HepG2 (cell line): ENCODE results near the gene FITM1. TPM values are rescaled to one million over a fixed set of nuclear protein-coding genes. Genes with fewer than 3 reads are reported as not detected.
A peak's percentile ranks its signal among the peaks of the same experiment; 100 is the strongest.

ENCODE experiments used
- CBX2 ChIP-seq, 2 experiments: fragments of 200-600 bp in 1 of 2; sonication (generic); formaldehyde crosslinking in 1 of 2; IDR thresholded peaks; 2 replicates each; pipeline versions ENCODE4 v1.7.0 to v1.8.1; 2018 to 2022; ENCODE audit warnings: low read depth in 2 of 2, low read length in 1 of 2, mild to moderate bottlenecking in 1 of 2, missing genetic modification reagents in 1 of 2
- CENPX ChIP-seq: sonication (generic); formaldehyde crosslinking; IDR thresholded peaks from 2 replicates; pipeline ENCODE4 v1.9.0; 2021; ENCODE audit warnings: mild to moderate bottlenecking, missing genetic modification reagents, moderate library complexity
- DPF2 ChIP-seq: sonication (generic); formaldehyde crosslinking; IDR thresholded peaks from 2 replicates; pipeline ENCODE4 v1.4.0; 2020; ENCODE audit warnings: mild to moderate bottlenecking, low read depth, missing genetic modification reagents, borderline replicate concordance
- RARG ChIP-seq: sonication (generic); formaldehyde crosslinking; IDR thresholded peaks from 2 replicates; pipeline ENCODE4 v1.4.0; 2020; ENCODE audit warnings: low read depth, mild to moderate bottlenecking, missing genetic modification reagents
- SRSF9 ChIP-seq: fragments of 200-400 bp; formaldehyde crosslinking; IDR thresholded peaks from 2 replicates; pipeline ENCODE4 v1.6.1; 2018; ENCODE audit warnings: borderline replicate concordance, mild to moderate bottlenecking, low read depth, low read length; ENCODE audit not compliant: insufficient read depth, poor library complexity, severe bottlenecking
- ZFP90 ChIP-seq: sonication (generic); formaldehyde crosslinking; IDR thresholded peaks from 2 replicates; pipeline ENCODE4 v1.8.0; 2022; ENCODE audit warnings: missing genetic modification reagents, mild to moderate bottlenecking, inconsistent platforms, borderline replicate concordance
- ZNF569 ChIP-seq: sonication (generic); formaldehyde crosslinking; IDR thresholded peaks from 2 replicates; pipeline ENCODE4 v1.5.0; 2020; ENCODE audit warnings: mild to moderate bottlenecking, missing genetic modification reagents, moderate library complexity, borderline replicate concordance
- polyA plus RNA-seq, 8 experiments: library from polyadenylated mRNA; depleted of rRNA in 3 of 8; stranded (reverse) in 7 of 8; unstranded in 1 of 8; fragments of >200 nt; fragmentation: Illumina TruSeq in 4 of 8; extraction: Trizol in 4 of 8; gene quantifications; 2 replicates each; pipeline versions ENCODE4 v1.2.1 to v1.2.3, GENCODE V29; 2011 to 2016; ENCODE audit warnings: low read depth in 4 of 8, missing spikeins in 1 of 8, mixed read lengths in 1 of 8; ENCODE audit not compliant: insufficient read depth in 1 of 8
- total RNA-seq, 5 experiments: library from RNA; depleted of rRNA; stranded (reverse); fragments of >200 nt; fragmentation: Illumina TruSeq; extraction: Trizol; gene quantifications; 2 replicates each; pipeline ENCODE4 v1.2.3, GENCODE V29; 2016; ENCODE audit warnings: low read depth in 1 of 5
- TF ChIP-seq, protein P1 (sequence below): sonication (generic); formaldehyde crosslinking; IDR thresholded peaks from 2 replicates; pipeline ENCODE4 v1.9.0; 2021; ENCODE audit warnings: missing genetic modification reagents, borderline replicate concordance
- TF ChIP-seq, protein P2 (sequence below): sonication (generic); formaldehyde crosslinking; IDR thresholded peaks from 2 replicates; pipeline ENCODE4 v1.8.0; 2022; ENCODE audit warnings: missing genetic modification reagents, mild to moderate bottlenecking, inconsistent platforms, borderline replicate concordance
- TF ChIP-seq, protein P3 (sequence below): fragments of 450-650 bp; IDR thresholded peaks from 2 replicates; pipeline ENCODE4 v1.6.1; 2017
- TF ChIP-seq, protein P4 (sequence below): sonication (generic); formaldehyde crosslinking; IDR thresholded peaks from 2 replicates; pipeline ENCODE4 v1.5.0; 2020; ENCODE audit warnings: mild to moderate bottlenecking, missing genetic modification reagents
- TF ChIP-seq, protein P5 (sequence below): sonication (generic); formaldehyde crosslinking; IDR thresholded peaks from 2 replicates; pipeline ENCODE4 v1.5.1; 2020; ENCODE audit warnings: missing genetic modification reagents, mild to moderate bottlenecking, borderline replicate concordance
- TF ChIP-seq, protein P6 (sequence below): IDR thresholded peaks from 2 replicates; pipeline ENCODE4 v1.6.1; 2016; ENCODE audit warnings: low read depth

The FITM1 gene
- total and polyA plus RNA-seq, 2 of the 13 experiments (the other 11 are each of a cell fraction or from before 2014, with no cell fraction given) = 2.7 to 5.8 TPM

DNA sequence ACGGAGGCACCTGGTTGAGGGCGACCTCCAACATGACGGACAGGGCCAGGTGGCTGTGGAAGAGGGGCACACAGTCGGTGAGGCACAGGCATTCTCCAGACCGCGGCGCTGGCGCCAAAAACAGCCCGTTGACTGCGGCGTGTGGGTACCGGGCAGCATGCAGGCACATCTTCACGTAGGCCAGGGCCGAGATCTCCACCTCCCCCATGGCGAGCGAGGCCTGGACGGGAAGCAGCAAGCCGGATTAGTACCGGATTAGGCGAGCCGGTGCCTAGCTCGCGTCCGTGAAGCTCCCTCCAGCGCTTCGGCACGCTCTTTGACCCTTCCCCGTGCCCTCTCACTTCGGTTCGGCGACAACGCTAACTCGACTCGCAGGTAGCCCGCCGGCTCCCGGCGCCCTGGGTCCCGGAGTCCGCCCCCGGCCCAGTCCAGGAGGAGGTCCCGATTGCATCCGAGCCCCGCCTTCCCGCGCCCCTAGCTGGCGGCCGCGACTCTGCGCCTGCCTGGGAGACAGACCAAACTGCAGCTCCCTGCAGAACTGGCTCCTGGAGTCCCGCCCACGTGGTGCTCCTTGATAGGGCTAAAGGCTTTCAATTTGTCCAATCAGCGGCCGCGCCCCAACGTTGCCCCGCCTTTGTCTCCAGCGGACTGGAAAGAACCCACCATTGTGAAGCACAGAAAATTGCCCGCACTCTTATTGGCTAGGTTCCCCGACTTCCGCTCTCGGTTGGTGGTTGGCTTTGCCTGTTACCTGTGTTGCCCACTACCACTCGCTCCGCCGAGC is 10.8 kb downstream of the FITM1 start, which contains the start of gene EMC9 (continued):
- TF ChIP-seq, protein P1, sequence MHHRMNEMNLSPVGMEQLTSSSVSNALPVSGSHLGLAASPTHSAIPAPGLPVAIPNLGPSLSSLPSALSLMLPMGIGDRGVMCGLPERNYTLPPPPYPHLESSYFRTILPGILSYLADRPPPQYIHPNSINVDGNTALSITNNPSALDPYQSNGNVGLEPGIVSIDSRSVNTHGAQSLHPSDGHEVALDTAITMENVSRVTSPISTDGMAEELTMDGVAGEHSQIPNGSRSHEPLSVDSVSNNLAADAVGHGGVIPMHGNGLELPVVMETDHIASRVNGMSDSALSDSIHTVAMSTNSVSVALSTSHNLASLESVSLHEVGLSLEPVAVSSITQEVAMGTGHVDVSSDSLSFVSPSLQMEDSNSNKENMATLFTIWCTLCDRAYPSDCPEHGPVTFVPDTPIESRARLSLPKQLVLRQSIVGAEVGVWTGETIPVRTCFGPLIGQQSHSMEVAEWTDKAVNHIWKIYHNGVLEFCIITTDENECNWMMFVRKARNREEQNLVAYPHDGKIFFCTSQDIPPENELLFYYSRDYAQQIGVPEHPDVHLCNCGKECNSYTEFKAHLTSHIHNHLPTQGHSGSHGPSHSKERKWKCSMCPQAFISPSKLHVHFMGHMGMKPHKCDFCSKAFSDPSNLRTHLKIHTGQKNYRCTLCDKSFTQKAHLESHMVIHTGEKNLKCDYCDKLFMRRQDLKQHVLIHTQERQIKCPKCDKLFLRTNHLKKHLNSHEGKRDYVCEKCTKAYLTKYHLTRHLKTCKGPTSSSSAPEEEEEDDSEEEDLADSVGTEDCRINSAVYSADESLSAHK (CRISPR knock-in tag) = no peak
- no peak for TF ChIP-seq SRSF9
- TF ChIP-seq, protein P2, sequence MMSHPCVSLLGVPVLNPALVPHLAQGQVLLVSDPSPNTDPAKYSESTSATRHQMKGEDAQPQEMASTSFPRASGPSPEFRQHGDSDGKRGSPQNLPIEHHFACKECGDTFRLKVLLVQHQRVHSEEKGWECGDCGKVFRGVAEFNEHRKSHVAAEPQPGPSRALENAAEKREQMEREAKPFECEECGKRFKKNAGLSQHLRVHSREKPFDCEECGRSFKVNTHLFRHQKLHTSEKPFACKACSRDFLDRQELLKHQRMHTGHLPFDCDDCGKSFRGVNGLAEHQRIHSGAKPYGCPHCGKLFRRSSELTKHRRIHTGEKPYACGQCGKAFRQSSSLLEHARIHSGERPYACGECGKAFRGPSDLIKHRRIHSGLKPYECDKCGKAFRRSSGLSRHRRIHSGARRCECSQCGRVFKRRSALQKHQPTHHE (CRISPR knock-in tag) = peak; percentile 80
- peak; percentile 97 for TF ChIP-seq RARG (CRISPR knock-in tag)
- peak; percentile 79; the same call in 1 of the 2 replicates for TF ChIP-seq DPF2 (CRISPR knock-in tag)
- TF ChIP-seq, protein P3, sequence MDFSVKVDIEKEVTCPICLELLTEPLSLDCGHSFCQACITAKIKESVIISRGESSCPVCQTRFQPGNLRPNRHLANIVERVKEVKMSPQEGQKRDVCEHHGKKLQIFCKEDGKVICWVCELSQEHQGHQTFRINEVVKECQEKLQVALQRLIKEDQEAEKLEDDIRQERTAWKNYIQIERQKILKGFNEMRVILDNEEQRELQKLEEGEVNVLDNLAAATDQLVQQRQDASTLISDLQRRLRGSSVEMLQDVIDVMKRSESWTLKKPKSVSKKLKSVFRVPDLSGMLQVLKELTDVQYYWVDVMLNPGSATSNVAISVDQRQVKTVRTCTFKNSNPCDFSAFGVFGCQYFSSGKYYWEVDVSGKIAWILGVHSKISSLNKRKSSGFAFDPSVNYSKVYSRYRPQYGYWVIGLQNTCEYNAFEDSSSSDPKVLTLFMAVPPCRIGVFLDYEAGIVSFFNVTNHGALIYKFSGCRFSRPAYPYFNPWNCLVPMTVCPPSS = no peak
- TF ChIP-seq, protein P4, sequence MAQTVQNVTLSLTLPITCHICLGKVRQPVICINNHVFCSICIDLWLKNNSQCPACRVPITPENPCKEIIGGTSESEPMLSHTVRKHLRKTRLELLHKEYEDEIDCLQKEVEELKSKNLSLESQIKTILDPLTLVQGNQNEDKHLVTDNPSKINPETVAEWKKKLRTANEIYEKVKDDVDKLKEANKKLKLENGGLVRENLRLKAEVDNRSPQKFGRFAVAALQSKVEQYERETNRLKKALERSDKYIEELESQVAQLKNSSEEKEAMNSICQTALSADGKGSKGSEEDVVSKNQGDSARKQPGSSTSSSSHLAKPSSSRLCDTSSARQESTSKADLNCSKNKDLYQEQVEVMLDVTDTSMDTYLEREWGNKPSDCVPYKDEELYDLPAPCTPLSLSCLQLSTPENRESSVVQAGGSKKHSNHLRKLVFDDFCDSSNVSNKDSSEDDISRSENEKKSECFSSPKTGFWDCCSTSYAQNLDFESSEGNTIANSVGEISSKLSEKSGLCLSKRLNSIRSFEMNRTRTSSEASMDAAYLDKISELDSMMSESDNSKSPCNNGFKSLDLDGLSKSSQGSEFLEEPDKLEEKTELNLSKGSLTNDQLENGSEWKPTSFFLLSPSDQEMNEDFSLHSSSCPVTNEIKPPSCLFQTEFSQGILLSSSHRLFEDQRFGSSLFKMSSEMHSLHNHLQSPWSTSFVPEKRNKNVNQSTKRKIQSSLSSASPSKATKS (CRISPR knock-in tag) = no peak
- TF ChIP-seq ZFP90 (CRISPR knock-in tag) = peak; percentile 82
- TF ChIP-seq ZNF569 (CRISPR knock-in tag) = peak; percentile 96; the same call in 1 of the 2 replicates
- TF ChIP-seq, protein P5, sequence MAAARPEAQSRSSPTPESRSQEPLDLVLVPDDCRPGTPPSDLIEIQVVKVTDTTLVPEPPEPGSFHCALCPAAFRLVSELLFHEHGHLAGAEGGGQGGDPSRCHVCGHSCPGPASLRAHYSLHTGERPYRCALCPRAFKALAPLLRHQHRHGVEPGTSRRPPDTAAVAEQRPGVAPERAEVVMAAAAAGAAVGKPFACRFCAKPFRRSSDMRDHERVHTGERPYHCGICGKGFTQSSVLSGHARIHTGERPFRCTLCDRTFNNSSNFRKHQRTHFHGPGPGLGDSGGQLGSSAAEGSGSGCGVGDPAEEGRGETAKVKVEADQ (CRISPR knock-in tag) = peak; percentile 78; the same call in 1 of the 2 replicates
- no peak for TF ChIP-seq CENPX
- no peak for TF ChIP-seq CBX2 (IDR thresholded peaks at IDR 0.05; ENCODE audit: low read depth, low read length)
- TF ChIP-seq CBX2 (CRISPR knock-in tag; IDR thresholded peaks at IDR 0.05; ENCODE audit: low read depth) = peak; percentile 96
- TF ChIP-seq, protein P6, sequence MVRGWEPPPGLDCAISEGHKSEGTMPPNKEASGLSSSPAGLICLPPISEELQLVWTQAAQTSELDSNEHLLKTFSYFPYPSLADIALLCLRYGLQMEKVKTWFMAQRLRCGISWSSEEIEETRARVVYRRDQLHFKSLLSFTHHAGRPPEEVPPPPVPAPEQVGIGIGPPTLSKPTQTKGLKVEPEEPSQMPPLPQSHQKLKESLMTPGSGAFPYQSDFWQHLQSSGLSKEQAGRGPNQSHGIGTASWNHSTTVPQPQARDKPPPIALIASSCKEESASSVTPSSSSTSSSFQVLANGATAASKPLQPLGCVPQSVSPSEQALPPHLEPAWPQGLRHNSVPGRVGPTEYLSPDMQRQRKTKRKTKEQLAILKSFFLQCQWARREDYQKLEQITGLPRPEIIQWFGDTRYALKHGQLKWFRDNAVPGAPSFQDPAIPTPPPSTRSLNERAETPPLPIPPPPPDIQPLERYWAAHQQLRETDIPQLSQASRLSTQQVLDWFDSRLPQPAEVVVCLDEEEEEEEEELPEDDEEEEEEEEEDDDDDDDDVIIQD (CRISPR knock-in tag) = peak; percentile 97
